IPS-20b (cell line): ENCODE results near the gene SNCAIP.
A peak's percentile ranks its signal among the peaks of the same experiment; 100 is the strongest.

Source experiments
- H3K27ac ChIP-seq: one replicate; pipeline ENCODE4 v1.5.1; 2013; ENCODE audit warnings: low read length
- H3K27me3 ChIP-seq: 2 replicates; pipeline ENCODE4 v1.6.1; 2013; ENCODE audit warnings: mild to moderate bottlenecking, low read length, inconsistent platforms; ENCODE audit not compliant: insufficient read depth
- H3K36me3 ChIP-seq: 2 replicates; pipeline ENCODE4 v1.6.1; 2013; ENCODE audit warnings: low read depth, mild to moderate bottlenecking, inconsistent platforms, low read length, moderate library complexity; ENCODE audit not compliant: insufficient read depth
- H3K4me1 ChIP-seq: 2 replicates; pipeline ENCODE4 v1.6.1; 2013; ENCODE audit warnings: mild to moderate bottlenecking, control low read depth, inconsistent platforms, low read length, moderate library complexity; ENCODE audit not compliant: insufficient read depth
- H3K4me3 ChIP-seq: 2 replicates; pipeline ENCODE4 v1.5.1; 2013; ENCODE audit warnings: mild to moderate bottlenecking, low read length, inconsistent platforms
- H3K9ac ChIP-seq: 2 replicates; pipeline ENCODE4 v1.6.1; 2013; ENCODE audit warnings: low read depth, mild to moderate bottlenecking, inconsistent platforms, low read length, moderate library complexity
- H3K9me3 ChIP-seq: 2 replicates; pipeline ENCODE4 v1.6.1; 2013; ENCODE audit warnings: mild to moderate bottlenecking, low read depth, low read length, inconsistent platforms; ENCODE audit not compliant: insufficient read depth

SNCAIP gene

GRCh38 chr5:122311961-122312590 is at the start of gene SNCAIP:
Gene SNCAIP (plus strand): TSS chr5:122312237. CDS start chr5:122391135, 78,898 bp downstream.
- Histone ChIP-seq H3K4me1 (peaks cover 12% of the 10 kb centered on the region; the same call in 1 of the 2 replicates), H3K27ac (no peak within 1 kb of the TSS), H3K4me3 (peak within 1 kb of the TSS; percentile 78), H3K9ac (peak within 1 kb of the TSS; percentile 37; the same call in 1 of the 2 replicates), H3K27me3 (peaks cover 52% of the 10 kb centered on the region), H3K9me3 (no peaks in the 10 kb centered on the region; the same call in 1 of the 2 replicates), H3K36me3 (no peaks in the 10 kb centered on the region)

- no peak overlapping the region for H3K4me3 ChIP-seq
- no peaks in the 10 kb centered on the region for H3K27me3 ChIP-seq
- H3K4me1 ChIP-seq: peaks cover 9% of the 10 kb centered on the region
- no peak overlapping the region for H3K9ac ChIP-seq
- no peaks in the 10 kb centered on the region for H3K9me3 ChIP-seq
- H3K27ac ChIP-seq: no peak overlapping the region
- no peaks in the 10 kb centered on the region for H3K36me3 ChIP-seq
Observed at GRCh38 chr5:122263352-122264030, 48.5 kb upstream of the SNCAIP start.

DNA sequence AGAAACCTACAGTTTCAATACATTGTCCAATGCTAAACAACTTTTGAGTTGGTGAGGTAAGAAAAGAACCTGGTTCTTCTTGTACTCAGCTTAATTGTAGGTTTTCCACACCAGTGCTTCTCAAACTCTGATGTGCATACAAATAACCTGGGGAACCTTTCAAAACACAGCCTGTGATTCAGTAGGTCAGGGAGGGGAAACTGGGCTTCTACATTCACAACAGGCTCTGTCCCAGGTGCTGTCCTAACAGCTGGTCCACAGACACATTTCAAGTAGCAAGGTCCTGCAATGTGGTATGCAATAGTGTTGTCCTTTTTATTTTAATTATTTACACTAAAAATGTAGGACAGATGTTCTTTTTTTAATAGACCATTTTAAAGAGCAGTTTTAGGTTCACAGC is 47.4 kb upstream of the SNCAIP start:
- Histone ChIP-seq H3K9ac (no peak overlapping the region), H3K36me3 (no peaks in the 10 kb centered on the region), H3K27me3 (no peaks in the 10 kb centered on the region), H3K9me3 (no peaks in the 10 kb centered on the region), H3K27ac (no peak overlapping the region), H3K4me1 (peaks cover 9% of the 10 kb centered on the region), H3K4me3 (no peak overlapping the region)

- no peaks in the 10 kb centered on the region for H3K9me3 ChIP-seq
- no peak overlapping the region for H3K9ac ChIP-seq
- H3K27ac ChIP-seq: no peak overlapping the region
- H3K27me3 ChIP-seq: no peaks in the 10 kb centered on the region
- peaks cover 6% of the 10 kb centered on the region; the same call in 1 of the 2 replicates for H3K4me1 ChIP-seq
- no peak overlapping the region for H3K4me3 ChIP-seq
- no peaks in the 10 kb centered on the region for H3K36me3 ChIP-seq
Observed at GRCh38 chr5:122267185-122267584, 44.9 kb upstream of the SNCAIP start.

DNA sequence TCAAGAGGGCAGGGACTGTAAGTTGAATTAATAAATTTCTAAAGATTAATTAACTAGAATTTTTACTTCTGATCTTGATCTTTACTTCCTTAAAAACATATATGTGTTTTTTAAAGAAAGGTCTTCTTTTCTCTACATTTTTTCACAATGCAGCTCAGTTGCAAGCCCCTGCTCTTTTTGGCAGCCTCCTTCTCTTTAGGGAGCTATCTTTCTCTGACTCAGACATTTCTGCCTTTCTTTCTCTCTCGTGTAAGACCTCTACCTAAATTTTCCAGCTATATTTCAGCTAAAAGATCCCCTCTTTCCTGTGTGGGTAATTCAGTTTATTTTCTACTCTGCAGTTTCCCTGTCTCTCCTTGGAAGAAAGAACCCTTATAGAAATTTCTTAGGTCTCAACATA is 38.3 kb upstream of the SNCAIP start:
- H3K9ac ChIP-seq: no peak overlapping the region
- H3K4me1 ChIP-seq: no peaks in the 10 kb centered on the region
- H3K27ac ChIP-seq: no peak overlapping the region
- no peaks in the 10 kb centered on the region for H3K27me3 ChIP-seq
- H3K9me3 ChIP-seq: no peaks in the 10 kb centered on the region
- H3K4me3 ChIP-seq: no peak overlapping the region
- no peaks in the 10 kb centered on the region for H3K36me3 ChIP-seq

GRCh38 chr5:122283592-122283991 is 28.4 kb upstream of the SNCAIP start:
- Histone ChIP-seq H3K4me1 (no peaks in the 10 kb centered on the region; the same call in 1 of the 2 replicates), H3K27me3 (no peaks in the 10 kb centered on the region), H3K9me3 (no peaks in the 10 kb centered on the region), H3K9ac (no peak overlapping the region), H3K36me3 (no peaks in the 10 kb centered on the region), H3K27ac (no peak overlapping the region), H3K4me3 (no peak overlapping the region)

GRCh38 chr5:122286541-122286940 is 25.5 kb upstream of the SNCAIP start:
- Histone ChIP-seq H3K27ac (no peak overlapping the region), H3K36me3 (no peaks in the 10 kb centered on the region), H3K4me1 (peaks cover 6% of the 10 kb centered on the region), H3K27me3 (no peaks in the 10 kb centered on the region), H3K9ac (no peak overlapping the region), H3K9me3 (no peaks in the 10 kb centered on the region), H3K4me3 (no peak overlapping the region)

DNA sequence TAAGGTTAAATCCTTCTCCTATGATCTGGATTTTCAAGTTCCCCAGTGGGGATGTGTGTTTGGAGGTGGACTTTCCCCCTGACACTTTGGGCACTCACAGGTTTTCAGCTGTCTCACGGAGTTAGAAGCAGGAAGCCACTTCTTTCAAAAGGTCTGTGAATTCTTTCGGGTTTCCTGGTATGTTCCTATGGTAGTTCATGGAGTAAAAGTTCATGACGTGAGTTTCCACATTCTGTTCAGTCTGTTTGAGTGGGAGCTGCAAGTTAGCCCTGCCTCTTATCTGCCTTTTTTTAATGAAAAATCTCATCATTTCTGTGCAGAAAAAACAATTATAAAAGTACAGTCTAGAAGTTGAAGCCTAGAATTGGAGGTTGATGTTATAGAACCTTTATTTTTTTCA is 24.9 kb upstream of the SNCAIP start:
- H3K4me1 ChIP-seq: peaks cover 11% of the 10 kb centered on the region
- H3K9ac ChIP-seq: no peak overlapping the region
- no peak overlapping the region for H3K27ac ChIP-seq
- no peaks in the 10 kb centered on the region for H3K9me3 ChIP-seq
- H3K36me3 ChIP-seq: no peaks in the 10 kb centered on the region
- H3K4me3 ChIP-seq: no peak overlapping the region
- H3K27me3 ChIP-seq: no peaks in the 10 kb centered on the region

DNA sequence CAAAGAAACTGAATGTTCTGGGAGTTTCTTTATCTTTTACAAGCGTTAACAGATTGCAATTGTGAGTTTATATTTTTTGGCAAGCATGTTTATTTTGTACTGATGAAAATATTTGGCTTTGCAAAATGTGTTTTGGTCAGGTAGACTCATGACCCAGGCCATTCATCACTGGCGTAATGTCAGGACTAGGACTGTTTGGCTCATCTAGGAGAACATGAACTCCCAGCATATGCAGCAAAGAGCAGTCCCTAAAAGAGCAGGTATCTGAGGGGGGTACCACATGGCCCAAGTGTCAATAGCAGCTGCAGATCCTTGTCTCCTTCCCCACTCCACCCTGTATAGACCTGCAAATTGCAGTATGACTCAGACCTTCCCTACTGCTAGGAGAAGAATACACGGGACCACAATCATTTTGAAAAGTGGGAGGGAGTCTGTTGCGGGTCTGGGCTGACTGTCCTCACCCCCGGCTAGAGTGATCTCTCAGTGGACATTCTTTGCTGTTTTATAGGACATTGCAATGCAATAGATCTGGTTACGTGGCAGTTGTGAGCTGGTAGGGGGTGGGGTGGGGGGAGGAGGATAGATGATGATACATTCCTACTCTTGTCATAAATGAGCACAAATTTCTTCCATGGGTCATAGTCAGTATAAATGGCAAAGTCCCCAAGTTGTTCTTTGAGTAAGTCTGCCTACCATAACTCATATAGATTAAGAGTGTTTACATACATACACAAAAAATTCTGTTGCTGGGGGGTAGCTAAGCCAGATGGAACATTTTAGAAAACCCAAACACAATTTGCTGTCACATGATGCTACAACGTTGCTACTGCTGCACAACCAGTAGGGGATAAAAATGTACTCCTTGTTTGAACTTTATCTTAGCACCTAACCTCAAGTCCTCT is 20.8 kb upstream of the SNCAIP start:
- Histone ChIP-seq H3K27me3 (no peaks in the 10 kb centered on the region), H3K36me3 (no peaks in the 10 kb centered on the region), H3K27ac (no peak overlapping the region), H3K4me3 (no peak overlapping the region), H3K9ac (no peak overlapping the region), H3K4me1 (peaks cover 18% of the 10 kb centered on the region), H3K9me3 (peaks cover 6% of the 10 kb centered on the region; the same call in 1 of the 2 replicates)

DNA sequence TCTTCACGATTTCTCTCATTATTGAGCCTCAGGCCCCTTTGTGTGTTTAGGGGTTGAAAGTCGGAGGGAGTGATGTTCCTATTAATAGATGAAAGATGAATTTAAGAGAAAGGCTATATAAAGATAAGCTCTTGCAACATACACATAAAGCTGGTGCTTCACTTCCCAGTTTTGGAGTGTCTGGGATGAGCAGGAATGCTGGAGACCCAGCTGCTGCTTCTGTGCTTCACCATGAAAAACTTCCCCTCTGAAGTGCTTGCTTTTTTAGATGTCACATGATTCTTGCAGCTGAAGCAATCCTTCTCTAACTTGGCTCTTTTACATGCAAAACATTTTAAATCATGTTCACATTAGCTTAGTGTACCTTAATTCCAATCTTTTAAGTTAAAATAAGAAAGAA is 19.7 kb upstream of the SNCAIP start:
- peaks cover 6% of the 10 kb centered on the region; the same call in 1 of the 2 replicates for H3K9me3 ChIP-seq
- H3K4me1 ChIP-seq: peaks cover 18% of the 10 kb centered on the region
- no peaks in the 10 kb centered on the region for H3K36me3 ChIP-seq
- H3K27me3 ChIP-seq: no peaks in the 10 kb centered on the region
- no peak overlapping the region for H3K27ac ChIP-seq
- H3K4me3 ChIP-seq: no peak overlapping the region
- no peak overlapping the region for H3K9ac ChIP-seq

DNA sequence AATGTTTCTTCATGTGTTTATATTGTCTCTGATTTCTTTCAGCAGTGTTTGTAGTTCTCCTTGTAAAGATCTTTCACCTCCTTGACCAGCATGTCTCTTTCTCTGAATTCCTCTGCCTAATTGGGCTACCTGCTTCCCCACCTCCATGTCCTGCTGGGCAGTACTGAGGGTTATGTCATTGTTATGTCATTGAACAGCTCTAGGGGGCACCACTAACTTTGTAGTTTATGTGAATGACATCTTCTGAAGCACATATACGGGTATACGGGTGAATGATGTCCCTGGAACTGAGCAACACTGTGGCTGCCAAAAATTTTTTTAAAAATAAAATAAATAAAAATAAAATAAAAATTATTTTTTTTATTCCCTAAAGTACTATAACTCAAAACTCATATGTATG is 16.9 kb upstream of the SNCAIP start:
- peaks cover 18% of the 10 kb centered on the region for H3K4me1 ChIP-seq
- H3K36me3 ChIP-seq: no peaks in the 10 kb centered on the region
- no peak overlapping the region for H3K27ac ChIP-seq

More for the DNA sequence above, 16.9 kb upstream of the SNCAIP start:
- Histone ChIP-seq H3K9me3 (peaks cover 6% of the 10 kb centered on the region; the same call in 1 of the 2 replicates), H3K9ac (no peak overlapping the region), H3K27me3 (no peaks in the 10 kb centered on the region), H3K4me3 (no peak overlapping the region)
